Activated CD4-positive, alpha-beta T cell treated with anti-CD3 and anti-CD28 coated beads for 36 hours (primary cell): ENCODE measurements around the gene HMG20B. TPM values are rescaled to one million over a fixed set of nuclear protein-coding genes. Genes with fewer than 3 reads are reported as not detected.
"Not testable (repeated sequence)": the region's sequence is repeated elsewhere in the genome, so short reads cannot be mapped to it uniquely, and the experiment has no call there.

ENCODE experiments used
- ATAC-seq: fragments of 200-7000 bp; cut with Tn5 transposase; one replicate; pipeline ENCODE4 v1.10.0; 2021; ENCODE audit warnings: mild to moderate bottlenecking, moderate library complexity
- CTCF ChIA-PET: fragments of 350-600 bp; sonication (Branson Sonifier 250); formaldehyde crosslinking; loops from one replicate; lab custom pipeline; 2021; ENCODE audit warnings: antibody characterized with exemption; lab: Charles Lee
- POLR2A ChIA-PET: fragments of 350-600 bp; sonication (Branson Sonifier 250); formaldehyde crosslinking; loops from one replicate; lab custom pipeline; 2021; ENCODE audit warnings: antibody characterized with exemption, inconsistent platforms; lab: Charles Lee
- DNase-seq: peaks from one replicate; pipeline ENCODE4 v3.0.0-alpha.2; 2020
- H3K27ac Mint-ChIP-seq: one replicate; pipeline ENCODE4 v1.8.0; 2021; ENCODE audit warnings: mixed read lengths
- H3K27me3 Mint-ChIP-seq: one replicate; pipeline ENCODE4 v1.8.0; 2021; ENCODE audit warnings: mixed read lengths
- H3K36me3 Mint-ChIP-seq: one replicate; pipeline ENCODE4 v1.8.0; 2021; ENCODE audit warnings: low read depth, mixed read lengths
- H3K4me1 Mint-ChIP-seq: one replicate; pipeline ENCODE4 v1.8.0; 2021; ENCODE audit warnings: mixed read lengths
- H3K4me3 Mint-ChIP-seq: one replicate; pipeline ENCODE4 v1.8.0; 2021; ENCODE audit warnings: mild to moderate bottlenecking, moderate library complexity, mixed read lengths
- H3K9me3 Mint-ChIP-seq: one replicate; pipeline ENCODE4 v1.8.0; 2021; ENCODE audit warnings: low read depth, mixed read lengths
- intact Hi-C, 2 experiments: fragments of 100-400 bp; cut with DNase I in 1 of 2; cut with micrococcal nuclease in 1 of 2; formaldehyde crosslinking; loops; one replicate each; pipeline versions ENCODE4 v1.14.2 to v1.15.1; 2022 to 2024; cut with DNase I, micrococcal nuclease
- total RNA-seq, 2 experiments: library from RNA; stranded (reverse); gene quantifications; one replicate each; pipeline ENCODE4 v1.2.3, GENCODE V29; 2021

The HMG20B gene
- total RNA-seq = 10 to 100 TPM; 59.5 to 62.5 TPM

GRCh38 chr19:3572855-3573161, at the start of gene HMG20B:
HMG20B (plus strand) TSS chr19:3572944; CDS start chr19:3573310, 366 bp downstream.
- Mint-ChIP-seq H3K27ac (no peak within 1 kb of the TSS), H3K4me1 (peaks cover 11% of the 10 kb centered on the region), H3K4me3 (peak within 1 kb of the TSS; percentile 73), H3K9me3 (no peaks in the 10 kb centered on the region), H3K27me3 (no peaks in the 10 kb centered on the region), H3K36me3 (peaks cover 12% of the 10 kb centered on the region)
- ATAC-seq (peak; percentile 1), DNase-seq (no peak)
- CTCF ChIA-PET = no interaction called here
- intact Hi-C loops = loop anchor here (1.0 to 5.0 kb wide), 19 partner anchors 15 to 769 kb away; partner anchors contain the start of genes FZR1 (in 2 of the 2), DAPK3 (in 1 of the 2), MFSD12 (in 1 of the 2) and MPND (in 1 of the 2)
- POLR2A ChIA-PET = no interaction called here

- Mint-ChIP-seq H3K27ac (no peak overlapping the region), H3K27me3 (no peaks in the 10 kb centered on the region), H3K36me3 (peaks cover 18% of the 10 kb centered on the region), H3K9me3 (no peaks in the 10 kb centered on the region), H3K4me3 (no peak overlapping the region), H3K4me1 (peaks cover 3% of the 10 kb centered on the region)
- ATAC-seq (no peak), DNase-seq (no peak)
- CTCF ChIA-PET = no interaction called here
- POLR2A ChIA-PET = no interaction called here
- intact Hi-C loops = no loop called here
Observed at GRCh38 chr19:3523361-3524077, 49.2 kb upstream of the HMG20B start.

- ATAC-seq = no peak
- no peak overlapping the region for H3K4me3 Mint-ChIP-seq
Observed at GRCh38 chr19:3524078-3524842, 48.5 kb upstream of the HMG20B start.

GRCh38 chr19:3524904-3525451, 47.8 kb upstream of the HMG20B start:
- Mint-ChIP-seq H3K27me3 (no peaks in the 10 kb centered on the region), H3K4me3 (no peak overlapping the region), H3K27ac (no peak overlapping the region), H3K9me3 (no peaks in the 10 kb centered on the region), H3K36me3 (peaks cover 18% of the 10 kb centered on the region), H3K4me1 (peaks cover 3% of the 10 kb centered on the region)
- intact Hi-C loops = no loop called here
- DNase-seq = no peak
- ChIA-PET POLR2A (no interaction called here), CTCF (no interaction called here)
- no peak for ATAC-seq

More at GRCh38 chr19:3524078-3524842, 48.5 kb upstream of the HMG20B start:
- POLR2A ChIA-PET = no interaction called here
- no peak for DNase-seq
- Mint-ChIP-seq H3K36me3 (peaks cover 18% of the 10 kb centered on the region), H3K27me3 (no peaks in the 10 kb centered on the region), H3K27ac (no peak overlapping the region), H3K9me3 (no peaks in the 10 kb centered on the region), H3K4me1 (peaks cover 3% of the 10 kb centered on the region)
- intact Hi-C loops = no loop called here
- CTCF ChIA-PET = no interaction called here

GRCh38 chr19:3526507-3527237, 46.1 kb upstream of the HMG20B start:
- ChIA-PET CTCF (interaction anchor here (1.2 kb wide), 1 partner anchor 11 kb away, joined by 4 read pairs; no protein-coding TSS in a partner anchor), POLR2A (no interaction called here)
- Mint-ChIP-seq H3K27ac (no peak overlapping the region), H3K27me3 (no peaks in the 10 kb centered on the region), H3K4me3 (no peak overlapping the region), H3K9me3 (no peaks in the 10 kb centered on the region), H3K36me3 (peaks cover 17% of the 10 kb centered on the region), H3K4me1 (no peaks in the 10 kb centered on the region)
- ATAC-seq (no peak), DNase-seq (no peak)
- intact Hi-C loops = no loop called here

GRCh38 chr19:3527238-3527910, 45.4 kb upstream of the HMG20B start:
- Mint-ChIP-seq H3K9me3 (no peaks in the 10 kb centered on the region), H3K4me3 (no peak overlapping the region), H3K27me3 (no peaks in the 10 kb centered on the region), H3K27ac (no peak overlapping the region), H3K4me1 (no peaks in the 10 kb centered on the region), H3K36me3 (peaks cover 14% of the 10 kb centered on the region)
- ChIA-PET CTCF (interaction anchor here (1.2 kb wide), 1 partner anchor 12 kb away, joined by 4 read pairs; no protein-coding TSS in a partner anchor), POLR2A (no interaction called here)
- intact Hi-C loops = no loop called here
- DNase-seq (no peak), ATAC-seq (no peak)

- ATAC-seq = no peak
- Mint-ChIP-seq H3K4me3 (no peak overlapping the region), H3K4me1 (no peaks in the 10 kb centered on the region), H3K27me3 (no peaks in the 10 kb centered on the region), H3K27ac (no peak overlapping the region), H3K36me3 (peaks cover 18% of the 10 kb centered on the region), H3K9me3 (no peaks in the 10 kb centered on the region)
- ChIA-PET CTCF (no interaction called here), POLR2A (no interaction called here)
- intact Hi-C loops = no loop called here
- no peak for DNase-seq
Observed at GRCh38 chr19:3528080-3528479, 44.7 kb upstream of the HMG20B start.

GRCh38 chr19:3528539-3529211, 44.1 kb upstream of the HMG20B start:
- ATAC-seq = no peak
- H3K27ac Mint-ChIP-seq = no peak overlapping the region
- intact Hi-C loops = no loop called here
- H3K27me3 Mint-ChIP-seq = no peaks in the 10 kb centered on the region
- no peaks in the 10 kb centered on the region for H3K4me1 Mint-ChIP-seq
- peaks cover 22% of the 10 kb centered on the region for H3K36me3 Mint-ChIP-seq
- no peak overlapping the region for H3K4me3 Mint-ChIP-seq
- H3K9me3 Mint-ChIP-seq = no peaks in the 10 kb centered on the region
- CTCF ChIA-PET = no interaction called here
- no peak for DNase-seq
- POLR2A ChIA-PET = no interaction called here

- H3K27me3 Mint-ChIP-seq, POLR2A ChIA-PET: not testable (repeated sequence)
- peaks cover 21% of the 10 kb centered on the region for H3K36me3 Mint-ChIP-seq
Observed at GRCh38 chr19:3529299-3529698, 43.4 kb upstream of the HMG20B start.

GRCh38 chr19:3530389-3530788, 42.4 kb upstream of the HMG20B start:
- intact Hi-C loops = no loop called here
- no peaks in the 10 kb centered on the region for H3K27me3 Mint-ChIP-seq
- POLR2A ChIA-PET = no interaction called here

More at GRCh38 chr19:3529299-3529698, 43.4 kb upstream of the HMG20B start:
- H3K4me3 Mint-ChIP-seq, CTCF ChIA-PET, DNase-seq, H3K27ac Mint-ChIP-seq, H3K4me1 Mint-ChIP-seq, H3K9me3 Mint-ChIP-seq, intact Hi-C loops, ATAC-seq: not testable (repeated sequence)

More at GRCh38 chr19:3530389-3530788, 42.4 kb upstream of the HMG20B start:
- Mint-ChIP-seq H3K4me3 (no peak overlapping the region), H3K9me3 (no peaks in the 10 kb centered on the region), H3K4me1 (no peaks in the 10 kb centered on the region), H3K36me3 (peaks cover 25% of the 10 kb centered on the region), H3K27ac (no peak overlapping the region)
- CTCF ChIA-PET = no interaction called here
- DNase-seq (no peak), ATAC-seq (no peak)
